OCI-LY1 (cell line): ENCODE measurements around the gene MVB12A.

Experiments
- H2AFZ ChIP-seq: fragments of 200-600 bp; sonication (generic), shearing (Covaris generic); 2 replicates; pipeline ENCODE4 v1.6.0; 2014; ENCODE audit warnings: antibody characterized with exemption, mild to moderate bottlenecking, low read length
- H3F3A ChIP-seq: fragments of 200-600 bp; sonication (generic), shearing (Covaris generic); 2 replicates; pipeline ENCODE4 v1.6.0; 2014; ENCODE audit warnings: mild to moderate bottlenecking, antibody characterized with exemption, low read length, moderate library complexity; ENCODE audit not compliant: insufficient read depth
- H3K27ac ChIP-seq: fragments of 200-600 bp; sonication (generic); 2 replicates; pipeline ENCODE4 v1.5.1; 2014; ENCODE audit warnings: low read length, mixed run types, mild to moderate bottlenecking, low read depth; ENCODE audit not compliant: poor library complexity, severe bottlenecking
- H3K27me3 ChIP-seq: fragments of 200-600 bp; sonication (generic); 2 replicates; pipeline ENCODE4 v1.6.0; 2014; ENCODE audit warnings: antibody characterized with exemption, mild to moderate bottlenecking, low read length, moderate library complexity; ENCODE audit not compliant: insufficient read depth
- H3K36me3 ChIP-seq: fragments of 200-600 bp; sonication (generic); 2 replicates; pipeline ENCODE4 v1.6.1; 2014; ENCODE audit warnings: mild to moderate bottlenecking, antibody characterized with exemption, low read length, moderate library complexity, mixed read lengths; ENCODE audit not compliant: insufficient read depth
- H3K4me1 ChIP-seq: fragments of 200-600 bp; sonication (generic); 2 replicates; pipeline ENCODE4 v1.5.1; 2014; ENCODE audit warnings: mild to moderate bottlenecking, low read length, moderate library complexity; ENCODE audit not compliant: insufficient read depth, severe bottlenecking
- H3K4me2 ChIP-seq: fragments of 200-600 bp; sonication (generic), shearing (Covaris generic); 2 replicates; pipeline ENCODE4 v1.6.1; 2014; ENCODE audit warnings: low read length
- H3K4me3 ChIP-seq: fragments of 200-600 bp; sonication (generic); 2 replicates; pipeline ENCODE4 v1.5.1; 2014; ENCODE audit warnings: low read length, low read depth, mild to moderate bottlenecking, mixed read lengths; ENCODE audit not compliant: poor library complexity, severe bottlenecking
- H3K79me2 ChIP-seq: fragments of 200-600 bp; shearing (Covaris generic); 2 replicates; pipeline ENCODE4 v1.6.1; 2016; ENCODE audit warnings: mixed run types, low read length, mixed read lengths; ENCODE audit not compliant: insufficient read depth
- H3K9ac ChIP-seq: fragments of 200-600 bp; sonication (generic), shearing (Covaris generic); 2 replicates; pipeline ENCODE4 v1.6.1; 2014; ENCODE audit warnings: mild to moderate bottlenecking, low read length, mixed read lengths
- H3K9me2 ChIP-seq: fragments of 200-600 bp; sonication (generic), shearing (Covaris generic); 2 replicates; pipeline ENCODE4 v1.6.1; 2014; ENCODE audit warnings: low read depth, mild to moderate bottlenecking, low read length, mixed read lengths
- H3K9me3 ChIP-seq: fragments of 200-600 bp; shearing (Covaris generic); 2 replicates; pipeline ENCODE4 v1.6.1; 2014; ENCODE audit warnings: low read length, mixed read lengths
- H4K20me1 ChIP-seq: fragments of 200-600 bp; sonication (generic), shearing (Covaris generic); 2 replicates; pipeline ENCODE4 v1.6.0; 2016; ENCODE audit warnings: mild to moderate bottlenecking, low read length; ENCODE audit not compliant: insufficient read depth
- EZH2 ChIP-seq: fragments of 200-600 bp; sonication (generic), shearing (Covaris generic); IDR thresholded peaks from 2 replicates; pipeline ENCODE4 v1.8.0; 2017; ENCODE audit warnings: borderline replicate concordance, mixed run types, mild to moderate bottlenecking, antibody characterized with exemption, low read length, moderate library complexity, mixed read lengths
- TF ChIP-seq, protein P1 (sequence below): fragments of 200-600 bp; sonication (generic), shearing (Covaris generic); IDR thresholded peaks from 2 replicates; pipeline ENCODE4 v1.5.1; 2017; ENCODE audit warnings: mild to moderate bottlenecking, antibody characterized with exemption, low read length, moderate library complexity, mixed read lengths

MVB12A gene

DNA sequence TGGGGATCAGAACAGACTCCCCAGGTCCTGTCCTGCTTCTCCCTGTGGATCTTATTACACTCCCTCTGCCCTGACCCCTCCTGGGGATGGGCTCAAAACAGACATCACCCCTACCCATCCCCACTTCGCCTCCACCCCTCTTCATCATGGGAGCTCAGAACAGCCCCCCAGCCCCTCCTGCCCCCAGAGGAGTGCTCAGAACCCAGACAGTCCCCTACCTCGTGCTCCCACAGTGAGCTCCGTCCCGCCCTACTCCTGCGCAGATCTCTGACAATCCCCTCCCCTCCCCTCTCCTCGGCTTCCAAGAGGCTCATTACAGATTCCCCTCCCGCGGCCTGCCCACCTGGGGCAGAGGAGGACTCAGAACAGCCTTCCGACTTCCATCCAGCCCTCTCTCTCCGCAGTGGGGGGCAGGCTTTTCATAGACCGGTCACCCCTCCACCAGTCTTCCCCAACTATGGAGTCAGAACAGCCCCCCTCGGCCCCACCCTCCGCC lies 34.8 kb downstream of the MVB12A start:
- peaks cover 4% of the 10 kb centered on the region for H3K4me1 ChIP-seq
- no peak overlapping the region for H3K9ac ChIP-seq
- H3F3A ChIP-seq, result no peaks in the 10 kb centered on the region
- H2AFZ ChIP-seq, result no peak overlapping the region
- no peak overlapping the region for H3K4me3 ChIP-seq
- H3K36me3 ChIP-seq, result no peaks in the 10 kb centered on the region
- H3K9me3 ChIP-seq, result no peaks in the 10 kb centered on the region
- no peaks in the 10 kb centered on the region for H4K20me1 ChIP-seq
- no peaks in the 10 kb centered on the region for H3K9me2 ChIP-seq
- H3K27me3 ChIP-seq, result 0 out of 2 replicates have a peak, but pooled peaks cover 4% of the 10 kb centered on the region
- TF ChIP-seq, protein P1, sequence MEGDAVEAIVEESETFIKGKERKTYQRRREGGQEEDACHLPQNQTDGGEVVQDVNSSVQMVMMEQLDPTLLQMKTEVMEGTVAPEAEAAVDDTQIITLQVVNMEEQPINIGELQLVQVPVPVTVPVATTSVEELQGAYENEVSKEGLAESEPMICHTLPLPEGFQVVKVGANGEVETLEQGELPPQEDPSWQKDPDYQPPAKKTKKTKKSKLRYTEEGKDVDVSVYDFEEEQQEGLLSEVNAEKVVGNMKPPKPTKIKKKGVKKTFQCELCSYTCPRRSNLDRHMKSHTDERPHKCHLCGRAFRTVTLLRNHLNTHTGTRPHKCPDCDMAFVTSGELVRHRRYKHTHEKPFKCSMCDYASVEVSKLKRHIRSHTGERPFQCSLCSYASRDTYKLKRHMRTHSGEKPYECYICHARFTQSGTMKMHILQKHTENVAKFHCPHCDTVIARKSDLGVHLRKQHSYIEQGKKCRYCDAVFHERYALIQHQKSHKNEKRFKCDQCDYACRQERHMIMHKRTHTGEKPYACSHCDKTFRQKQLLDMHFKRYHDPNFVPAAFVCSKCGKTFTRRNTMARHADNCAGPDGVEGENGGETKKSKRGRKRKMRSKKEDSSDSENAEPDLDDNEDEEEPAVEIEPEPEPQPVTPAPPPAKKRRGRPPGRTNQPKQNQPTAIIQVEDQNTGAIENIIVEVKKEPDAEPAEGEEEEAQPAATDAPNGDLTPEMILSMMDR, result no peak
- no peak for TF ChIP-seq EZH2
- H3K79me2 ChIP-seq, result no peaks in the 10 kb centered on the region
- no peak overlapping the region for H3K27ac ChIP-seq
- H3K4me2 ChIP-seq, result no peak overlapping the region

DNA sequence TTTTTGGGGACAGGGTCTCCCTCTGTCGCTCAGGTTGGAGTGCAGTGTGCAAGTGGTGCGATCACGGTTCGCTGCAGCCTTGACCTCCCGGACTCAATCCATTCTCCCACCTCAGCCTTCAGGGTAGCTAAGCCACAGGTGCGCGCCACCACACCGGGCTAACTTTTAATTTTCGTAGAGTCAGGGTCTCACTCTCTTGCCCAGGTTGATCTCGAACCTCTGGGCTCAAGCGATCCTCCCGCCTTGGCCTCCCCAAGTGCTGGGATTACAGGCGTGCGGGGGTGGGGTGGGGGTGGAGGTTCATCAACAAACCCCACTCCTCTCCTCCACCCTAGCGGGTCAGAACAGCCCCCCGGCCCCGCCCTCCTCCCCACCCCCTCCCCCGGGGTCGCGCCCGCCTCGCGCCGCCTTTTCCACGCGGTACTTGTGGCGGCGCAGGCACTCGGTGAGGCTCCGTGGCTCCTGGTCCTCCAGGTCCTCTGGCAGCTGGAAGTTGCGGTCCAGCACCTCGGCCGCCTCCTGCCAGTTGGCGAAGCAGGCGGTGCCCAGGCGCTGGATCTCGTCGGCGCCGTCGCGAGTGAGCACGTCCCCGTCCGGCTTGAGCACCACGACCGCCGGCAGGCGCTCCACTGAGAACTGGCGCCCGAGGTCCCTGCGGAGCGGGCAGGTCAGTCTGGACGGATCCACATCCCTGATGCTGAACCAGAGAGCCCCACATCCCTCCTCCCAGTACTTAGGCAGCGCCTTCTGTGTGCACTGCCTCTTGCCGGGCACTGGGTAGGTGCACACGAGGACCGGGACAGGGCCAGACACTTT lies 35.7 kb downstream of the MVB12A start:
- peaks cover 4% of the 10 kb centered on the region for H3K4me1 ChIP-seq
- no peaks in the 10 kb centered on the region for H3K9me3 ChIP-seq
- H3K27me3 ChIP-seq, result peaks cover 4% of the 10 kb centered on the region; the same call in 1 of the 2 replicates
- no peaks in the 10 kb centered on the region for H3K9me2 ChIP-seq
- no peaks in the 10 kb centered on the region for H3K36me3 ChIP-seq
- H4K20me1 ChIP-seq, result no peaks in the 10 kb centered on the region
- no peak overlapping the region for H3K4me2 ChIP-seq
- no peaks in the 10 kb centered on the region for H3K79me2 ChIP-seq
- H3K4me3 ChIP-seq, result no peak overlapping the region
- no peak overlapping the region for H3K27ac ChIP-seq
- H3F3A ChIP-seq, result no peaks in the 10 kb centered on the region
- no peak for TF ChIP-seq EZH2
- H3K9ac ChIP-seq, result no peak overlapping the region
- H2AFZ ChIP-seq, result no peak overlapping the region

DNA sequence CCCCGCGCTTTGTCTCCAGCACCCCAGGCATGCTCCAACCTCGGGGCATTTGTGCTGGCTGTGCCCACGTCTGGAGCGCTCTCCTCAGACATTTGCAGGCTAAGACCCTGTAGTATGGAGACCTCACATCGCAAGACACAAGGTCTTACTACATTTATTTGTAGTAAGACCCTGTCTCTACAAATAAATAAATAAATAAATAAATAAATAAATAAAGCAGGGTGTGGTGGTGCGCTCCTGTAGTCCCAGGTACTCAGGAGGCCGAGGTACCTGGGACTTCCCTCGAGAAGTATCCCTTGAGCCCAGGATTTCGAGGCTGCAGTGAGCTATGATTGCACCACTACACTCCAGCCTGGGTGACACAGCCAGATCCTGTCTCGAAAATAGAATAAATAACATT lies 36.3 kb downstream of the MVB12A start:
- Histone ChIP-seq H3K4me1 (peaks cover 4% of the 10 kb centered on the region), H3K4me2 (no peak overlapping the region)

More for the DNA sequence above, 36.3 kb downstream of the MVB12A start:
- Histone ChIP-seq H3K9me3 (no peaks in the 10 kb centered on the region), H2AFZ (no peak overlapping the region), H3K79me2 (no peaks in the 10 kb centered on the region), H3K9me2 (no peaks in the 10 kb centered on the region), H3K27me3 (peaks cover 7% of the 10 kb centered on the region; the same call in 1 of the 2 replicates), H3K4me3 (no peak overlapping the region), H3F3A (no peaks in the 10 kb centered on the region), H4K20me1 (no peaks in the 10 kb centered on the region), H3K27ac (no peak overlapping the region), H3K9ac (no peak overlapping the region), H3K36me3 (no peaks in the 10 kb centered on the region)
- TF ChIP-seq, protein P1, result no peak
